ENCODE measurements around the gene PLEKHJ1.

The PLEKHJ1 gene

GRCh38 chr19:2195361-2195760 is 40.8 kb downstream of the PLEKHJ1 start:
- TF ChIP-seq Cebpa-rat (IDR thresholded peaks at IDR 0.05): no peak
- H3K36me3 ChIP-seq: peaks cover 82 to 97% (median 93%) of the 10 kb centered on the region in 11 experiments
- H3K9me3 ChIP-seq (replicated peaks in 1 of 11): no peaks in the 10 kb centered on the region
- H3K4me2 ChIP-seq: no peak overlapping the region
- H3K27me3 ChIP-seq: no peaks in the 10 kb centered on the region
- no peak overlapping the region for H3K4me3 ChIP-seq
- peaks cover 31 to 43% (median 40%) of the 10 kb centered on the region in 10 experiments for H3K4me1 ChIP-seq
- H4K20me1 ChIP-seq: peaks cover 95 to 100% (median 100%) of the 10 kb centered on the region in 11 experiments
- H3K9ac ChIP-seq: no peak overlapping the region
- no peak overlapping the region for H3K27ac ChIP-seq

- Histone ChIP-seq H3K27me3 (no peaks in the 10 kb centered on the region), H3K9me3 (replicated peaks in 1 of 11) (no peaks in the 10 kb centered on the region), H3K4me2 (no peak overlapping the region), H4K20me1 (peaks cover 95 to 100% (median 100%) of the 10 kb centered on the region in 11 experiments), H3K4me1 (peaks cover 37 to 48% (median 43%) of the 10 kb centered on the region in 10 experiments), H3K9ac (no peak overlapping the region), H3K27ac (no peak overlapping the region), H3K36me3 (peaks cover 82 to 97% (median 93%) of the 10 kb centered on the region in 11 experiments), H3K4me3 (no peak overlapping the region)
- TF ChIP-seq Cebpa-rat (IDR thresholded peaks at IDR 0.05): no peak
These were observed 41.5 kb downstream of the PLEKHJ1 start for GRCh38 chr19:2194513-2195078.

- peaks cover 88 to 100% (median 98%) of the 10 kb centered on the region in 11 experiments for H3K36me3 ChIP-seq
These were observed 42.3 kb downstream of the PLEKHJ1 start for GRCh38 chr19:2193807-2194206.

GRCh38 chr19:2192862-2193261 is 43.3 kb downstream of the PLEKHJ1 start:
- H3K4me3 ChIP-seq: no peak overlapping the region
- peaks cover 93 to 100% (median 98%) of the 10 kb centered on the region in 11 experiments for H4K20me1 ChIP-seq
- H3K4me2 ChIP-seq: no peak overlapping the region
- H3K4me1 ChIP-seq: peaks cover 35 to 48% (median 43%) of the 10 kb centered on the region in 10 experiments
- no peak overlapping the region for H3K27ac ChIP-seq
- TF ChIP-seq Cebpa-rat (IDR thresholded peaks at IDR 0.05): no peak
- peaks cover 88 to 95% (median 93%) of the 10 kb centered on the region in 11 experiments for H3K36me3 ChIP-seq
- H3K27me3 ChIP-seq: no peaks in the 10 kb centered on the region
- H3K9me3 ChIP-seq (replicated peaks in 1 of 11): no peaks in the 10 kb centered on the region
- peak overlapping the region in 1 of 11 experiments; percentile 5; a peak in 1 of 22 replicates for H3K9ac ChIP-seq

More at GRCh38 chr19:2193807-2194206, 42.3 kb downstream of the PLEKHJ1 start:
- H4K20me1 ChIP-seq: peaks cover 95 to 100% (median 100%) of the 10 kb centered on the region in 11 experiments
- no peak overlapping the region for H3K4me2 ChIP-seq
- H3K4me1 ChIP-seq: peaks cover 37 to 48% (median 43%) of the 10 kb centered on the region in 10 experiments
- H3K4me3 ChIP-seq: no peak overlapping the region
- no peak overlapping the region for H3K27ac ChIP-seq
- no peaks in the 10 kb centered on the region for H3K27me3 ChIP-seq
- no peak for TF ChIP-seq Cebpa-rat (IDR thresholded peaks at IDR 0.05)
- H3K9me3 ChIP-seq (replicated peaks in 1 of 11): no peaks in the 10 kb centered on the region
- H3K9ac ChIP-seq: peak overlapping the region in 2 of 11 experiments; percentile 2 to 20; a peak in 1 of 22 replicates

- no peak overlapping the region for H3K4me2 ChIP-seq
- peaks cover 29 to 46% (median 41%) of the 10 kb centered on the region in 10 experiments for H3K4me1 ChIP-seq
- no peak overlapping the region for H3K27ac ChIP-seq
- peaks cover 91 to 100% (median 96%) of the 10 kb centered on the region in 11 experiments for H4K20me1 ChIP-seq
- no peak overlapping the region; a peak in 1 of 22 replicates for H3K9ac ChIP-seq
- H3K36me3 ChIP-seq: peaks cover 88 to 92% (median 91%) of the 10 kb centered on the region in 11 experiments
- H3K27me3 ChIP-seq: no peaks in the 10 kb centered on the region
- peaks cover 0 to 9% (median 9%) of the 10 kb centered on the region in 11 experiments; a peak in 16 of 22 replicates for H3K9me3 ChIP-seq (replicated peaks in 1 of 11)
- no peak overlapping the region for H3K4me3 ChIP-seq
- no peak for TF ChIP-seq Cebpa-rat (IDR thresholded peaks at IDR 0.05)
These were observed 44.4 kb downstream of the PLEKHJ1 start for GRCh38 chr19:2191456-2192310.

GRCh38 chr19:2190848-2191455 is 45.2 kb downstream of the PLEKHJ1 start:
- Histone ChIP-seq H3K27ac (peak overlapping the region in 2 of 11 experiments; percentile 30 to 55; a peak in 4 of 22 replicates), H3K9me3 (replicated peaks in 1 of 11) (peaks cover 0 to 16% (median 11%) of the 10 kb centered on the region in 11 experiments; a peak in 16 of 22 replicates), H3K4me1 (peaks cover 28 to 41% (median 39%) of the 10 kb centered on the region in 10 experiments), H4K20me1 (peaks cover 91 to 100% (median 96%) of the 10 kb centered on the region in 11 experiments), H3K9ac (peak overlapping the region in 5 of 11 experiments; percentile 11 to 50 (median 29); a peak in 4 of 22 replicates), H3K27me3 (no peaks in the 10 kb centered on the region), H3K4me3 (no peak overlapping the region), H3K36me3 (peaks cover 88 to 92% (median 91%) of the 10 kb centered on the region in 11 experiments), H3K4me2 (no peak overlapping the region; a peak in 1 of 22 replicates)
- TF ChIP-seq Cebpa-rat (IDR thresholded peaks at IDR 0.05): no peak

- H4K20me1 ChIP-seq: peaks cover 91 to 100% (median 96%) of the 10 kb centered on the region in 11 experiments
- H3K9ac ChIP-seq: peak overlapping the region in 9 of 11 experiments; percentile 18 to 52 (median 43); a peak in 12 of 22 replicates
- no peaks in the 10 kb centered on the region for H3K27me3 ChIP-seq
- peak overlapping the region; percentile 48 to 91 (median 79); a peak in 20 of 22 replicates for H3K4me2 ChIP-seq
- H3K4me3 ChIP-seq: no peak overlapping the region
- peak overlapping the region in 9 of 11 experiments; percentile 0 to 55 (median 39); a peak in 14 of 22 replicates for H3K27ac ChIP-seq
- TF ChIP-seq Cebpa-rat (IDR thresholded peaks at IDR 0.05): no peak
- H3K4me1 ChIP-seq: peaks cover 28 to 40% (median 39%) of the 10 kb centered on the region in 10 experiments
- H3K9me3 ChIP-seq (replicated peaks in 1 of 11): peaks cover 0 to 16% (median 11%) of the 10 kb centered on the region in 11 experiments; a peak in 16 of 22 replicates
- peaks cover 87 to 92% (median 91%) of the 10 kb centered on the region in 11 experiments for H3K36me3 ChIP-seq
These were observed 46.2 kb downstream of the PLEKHJ1 start for GRCh38 chr19:2189880-2190279.

GRCh38 chr19:2188708-2189385 is 47.3 kb downstream of the PLEKHJ1 start:
- H3K36me3 ChIP-seq: peaks cover 87 to 92% (median 91%) of the 10 kb centered on the region in 11 experiments
- TF ChIP-seq Cebpa-rat (IDR thresholded peaks at IDR 0.05): no peak
- H3K4me3 ChIP-seq: no peak overlapping the region; a peak in 1 of 20 replicates
- H3K27me3 ChIP-seq: no peaks in the 10 kb centered on the region
- H3K27ac ChIP-seq: peak overlapping the region in 9 of 11 experiments; percentile 25 to 55 (median 39); a peak in 13 of 22 replicates
- peaks cover 93 to 100% (median 98%) of the 10 kb centered on the region in 11 experiments for H4K20me1 ChIP-seq
- peaks cover 28 to 49% (median 41%) of the 10 kb centered on the region in 10 experiments for H3K4me1 ChIP-seq
- peaks cover 0 to 16% (median 11%) of the 10 kb centered on the region in 11 experiments; a peak in 16 of 22 replicates for H3K9me3 ChIP-seq (replicated peaks in 1 of 11)
- H3K4me2 ChIP-seq: peak overlapping the region; percentile 48 to 91 (median 79)
- peak overlapping the region; percentile 19 to 55 (median 43); a peak in 18 of 22 replicates for H3K9ac ChIP-seq
